RWPE1 (cell line): Measurements from ENCODE around the gene SLFN5.

Source experiments
- CTCF ChIA-PET: fragments of 350-600 bp; sonication (Branson Sonifier 250); formaldehyde crosslinking; extraction: SDS; loops from one replicate; lab custom pipeline; 2021; lab: Yijun Ruan, JAX
- POLR2A ChIA-PET: fragments of 400-600 bp; formaldehyde crosslinking; extraction: SDS; loops from one replicate; lab custom pipeline; 2020; ENCODE audit warnings: antibody characterized with exemption; ENCODE audit not compliant: low non-redundant PET; lab: Yijun Ruan, JAX
- DNase-seq: peaks from one replicate; pipeline ENCODE4 v3.0.0; 2012; ENCODE audit warnings: low spot score
- H3K27ac ChIP-seq: fragments of 450-650 bp; 2 replicates; pipeline ENCODE4 v1.5.1; 2017
- CTCF ChIP-seq: fragments of 450-650 bp; conservative IDR thresholded peaks from 2 replicates; pipeline ENCODE4 v1.5.1; 2017; ENCODE audit warnings: low read depth, mild to moderate bottlenecking

Gene SLFN5

GRCh38 chr17:35252651-35253050 lies 9.8 kb downstream of the SLFN5 start:
- POLR2A ChIA-PET, result no interaction called here

GRCh38 chr17:35254107-35254773 lies 11.4 kb downstream of the SLFN5 start:
- ChIA-PET POLR2A (no interaction called here), CTCF (no interaction called here)
- peak; percentile 65 for DNase-seq
- TF ChIP-seq CTCF, result no peak
- peak overlapping the region; percentile 88 for H3K27ac ChIP-seq

More at GRCh38 chr17:35252651-35253050, 9.8 kb downstream of the SLFN5 start:
- no peak overlapping the region for H3K27ac ChIP-seq
- no peak for DNase-seq
- TF ChIP-seq CTCF, result no peak
- CTCF ChIA-PET, result no interaction called here

- no peak for TF ChIP-seq CTCF
These were observed 12.4 kb downstream of the SLFN5 start for GRCh38 chr17:35255316-35255715.

GRCh38 chr17:35256629-35257028 lies 13.8 kb downstream of the SLFN5 start:
- no peak for TF ChIP-seq CTCF
- ChIA-PET POLR2A (interaction anchor here (0.7 to 1.1 kb wide), 2 partner anchors 12 to 14 kb away, joined by 3 to 7 read pairs; partner anchors contain the start of gene SLFN5), CTCF (interaction anchor here (0.5 kb wide), 2 partner anchors 276 to 339 kb away, joined by 3 to 4 read pairs; no protein-coding TSS in a partner anchor)
- DNase-seq, result no peak
- no peak overlapping the region for H3K27ac ChIP-seq

More at GRCh38 chr17:35255316-35255715, 12.4 kb downstream of the SLFN5 start:
- CTCF ChIA-PET, result no interaction called here
- DNase-seq, result no peak
- H3K27ac ChIP-seq, result no peak overlapping the region
- POLR2A ChIA-PET, result no interaction called here

- ChIA-PET POLR2A (interaction anchor here (0.7 to 1.1 kb wide), 2 partner anchors 13 to 14 kb away, joined by 3 to 7 read pairs; partner anchors contain the start of gene SLFN5), CTCF (interaction anchor here (0.5 kb wide), 2 partner anchors 282 to 339 kb away, joined by 3 read pairs; no protein-coding TSS in a partner anchor)
- TF ChIP-seq CTCF, result no peak
- no peak overlapping the region for H3K27ac ChIP-seq
- DNase-seq, result peak; percentile 66
These were observed 14.4 kb downstream of the SLFN5 start for GRCh38 chr17:35257208-35257659.

- no peak overlapping the region for H3K27ac ChIP-seq
- DNase-seq, result no peak
- POLR2A ChIA-PET, result no interaction called here
- CTCF ChIA-PET, result no interaction called here
- no peak for TF ChIP-seq CTCF
These were observed 16.1 kb downstream of the SLFN5 start for GRCh38 chr17:35259001-35259400.
